H9 (cell line): Measurements from ENCODE around the gene DDX11. TPM values are rescaled to one million over a fixed set of nuclear protein-coding genes. Genes with fewer than 3 reads are reported as not detected.

ENCODE experiments used
- DNase-seq: peaks from one replicate; pipeline ENCODE4 v3.0.0-alpha.2; 2017
- H2AFZ ChIP-seq: one replicate; pipeline ENCODE4 v1.6.1; 2013; ENCODE audit warnings: mild to moderate bottlenecking, low read length, control low read depth, moderate library complexity
- H2AK5ac ChIP-seq: 2 replicates; pipeline ENCODE4 v1.6.1; 2013; ENCODE audit warnings: low read length, control low read depth, mixed read lengths; ENCODE audit not compliant: insufficient read length
- H2BK120ac ChIP-seq: one replicate; pipeline ENCODE4 v1.6.1; 2013; ENCODE audit warnings: low read depth, mild to moderate bottlenecking, low read length, control low read depth, inconsistent platforms; ENCODE audit not compliant: poor library complexity, severe bottlenecking
- H2BK12ac ChIP-seq: 2 replicates; pipeline ENCODE4 v1.6.1; 2013; ENCODE audit warnings: low read length, control low read depth, mixed read lengths, low read depth; ENCODE audit not compliant: insufficient read length
- H2BK15ac ChIP-seq: 2 replicates; pipeline ENCODE4 v1.6.1; 2013; ENCODE audit warnings: low read depth, low read length, control low read depth
- H2BK20ac ChIP-seq: one replicate; pipeline ENCODE4 v1.6.1; 2013; ENCODE audit warnings: low read depth, mild to moderate bottlenecking, low read length, control low read depth, inconsistent platforms; ENCODE audit not compliant: poor library complexity, severe bottlenecking
- H2BK5ac ChIP-seq: 2 replicates; pipeline ENCODE4 v1.6.1; 2013; ENCODE audit warnings: low read length, control low read depth, mixed read lengths; ENCODE audit not compliant: insufficient read length
- H3K14ac ChIP-seq: 2 replicates; pipeline ENCODE4 v1.6.1; 2013; ENCODE audit warnings: low read length, control low read depth; ENCODE audit not compliant: insufficient read depth
- H3K18ac ChIP-seq: 2 replicates; pipeline ENCODE4 v1.6.1; 2013; ENCODE audit warnings: low read depth, mild to moderate bottlenecking, mixed read lengths, low read length, control low read depth; ENCODE audit not compliant: insufficient read length
- H3K23ac ChIP-seq: 2 replicates; pipeline ENCODE4 v1.6.1; 2013; ENCODE audit warnings: low read length, control low read depth, mixed read lengths, low read depth; ENCODE audit not compliant: insufficient read length
- H3K23me2 ChIP-seq: 2 replicates; pipeline ENCODE4 v1.6.1; 2013; ENCODE audit warnings: low read depth, mild to moderate bottlenecking, mixed read lengths, low read length, control low read depth; ENCODE audit not compliant: insufficient read length, poor library complexity, severe bottlenecking
- H3K27ac ChIP-seq: 2 replicates; pipeline ENCODE4 v1.5.1; 2013; ENCODE audit warnings: low read length, control low read depth, mixed read lengths, low read depth; ENCODE audit not compliant: insufficient read length
- H3K27me3 ChIP-seq: 2 replicates; pipeline ENCODE4 v1.6.1; 2013; ENCODE audit warnings: low read length, control low read depth, inconsistent platforms; ENCODE audit not compliant: insufficient read depth
- H3K4ac ChIP-seq: 2 replicates; pipeline ENCODE4 v1.6.1; 2013; ENCODE audit warnings: low read depth, mild to moderate bottlenecking, control low read depth, inconsistent platforms, low read length, moderate library complexity
- H3K4me1 ChIP-seq: 2 replicates; pipeline ENCODE4 v1.6.1; 2013; ENCODE audit warnings: low read length, control low read depth, inconsistent platforms; ENCODE audit not compliant: insufficient read depth
- H3K4me2 ChIP-seq: 2 replicates; pipeline ENCODE4 v1.6.1; 2013; ENCODE audit warnings: low read length, control low read depth, mixed read lengths; ENCODE audit not compliant: insufficient read length, insufficient read depth
- H3K56ac ChIP-seq: 2 replicates; pipeline ENCODE4 v1.6.1; 2013; ENCODE audit warnings: low read depth, mild to moderate bottlenecking, mixed read lengths, low read length, control low read depth; ENCODE audit not compliant: insufficient read length
- H3K79me1 ChIP-seq: 2 replicates; pipeline ENCODE4 v1.6.1; 2013; ENCODE audit warnings: low read depth, mild to moderate bottlenecking, moderate library complexity, low read length, control low read depth, inconsistent platforms; ENCODE audit not compliant: insufficient read depth, poor library complexity, severe bottlenecking
- H3K79me2 ChIP-seq: 2 replicates; pipeline ENCODE4 v1.6.1; 2013; ENCODE audit warnings: low read length, control low read depth, inconsistent platforms; ENCODE audit not compliant: insufficient read depth
- H3K9ac ChIP-seq: 2 replicates; pipeline ENCODE4 v1.6.1; 2013; ENCODE audit warnings: low read length, control low read depth, mixed read lengths; ENCODE audit not compliant: insufficient read length; ENCODE audit errors: extremely low read depth
- H3K9me3 ChIP-seq: one replicate; pipeline ENCODE4 v1.6.1; 2013; ENCODE audit warnings: low read depth, low read length, inconsistent platforms; ENCODE audit not compliant: control insufficient read depth
- H3T11ph ChIP-seq: one replicate; pipeline ENCODE4 v1.6.1; 2013; ENCODE audit warnings: mild to moderate bottlenecking, low read length, control low read depth, inconsistent platforms
- H4K20me1 ChIP-seq: one replicate; pipeline ENCODE4 v1.6.1; 2013; ENCODE audit not compliant: control insufficient read depth, insufficient read length, insufficient read depth
- H4K5ac ChIP-seq: 2 replicates; pipeline ENCODE4 v1.6.1; 2013; ENCODE audit warnings: low read depth, mild to moderate bottlenecking, mixed read lengths, low read length, control low read depth; ENCODE audit not compliant: insufficient read length
- H4K8ac ChIP-seq: replicated peaks from 2 replicates; pipeline ENCODE4 v1.6.1; 2013; ENCODE audit warnings: low read length, control low read depth, mixed read lengths, low read depth; ENCODE audit not compliant: insufficient read length
- H4K91ac ChIP-seq: 2 replicates; pipeline ENCODE4 v1.6.1; 2013; ENCODE audit warnings: low read depth, mild to moderate bottlenecking, moderate library complexity, mixed read lengths, low read length, control low read depth; ENCODE audit not compliant: insufficient read length
- H3K27ac Mint-ChIP-seq, 3 experiments: 2 replicates in 2 of 3; 3 replicates in 1 of 3; pipeline ENCODE4 v1.8.0; 2020 to 2021; ENCODE audit warnings: mixed read lengths in 3 of 3, mild to moderate bottlenecking in 1 of 3, moderate library complexity in 1 of 3
- H3K27me3 Mint-ChIP-seq: 2 replicates; pipeline ENCODE4 v1.8.0; 2021; ENCODE audit warnings: low read depth, mild to moderate bottlenecking, moderate library complexity, mixed read lengths
- H3K36me3 Mint-ChIP-seq, 3 experiments: 2 replicates in 2 of 3; 3 replicates in 1 of 3; pipeline ENCODE4 v1.8.0; 2020 to 2021; ENCODE audit warnings: low read depth in 3 of 3, mixed read lengths in 3 of 3; ENCODE audit not compliant: insufficient read depth in 1 of 3
- H3K4me1 Mint-ChIP-seq, 2 experiments: 2 replicates each; pipeline ENCODE4 v1.8.0; 2020; ENCODE audit warnings: mixed read lengths in 2 of 2
- H3K4me3 Mint-ChIP-seq, 2 experiments: 2 replicates in 1 of 2; 3 replicates in 1 of 2; pipeline ENCODE4 v1.8.0; 2020 to 2021; ENCODE audit warnings: mild to moderate bottlenecking in 2 of 2, mixed read lengths in 2 of 2, moderate library complexity in 1 of 2
- H3K9me3 Mint-ChIP-seq, 2 experiments: 2 replicates in 1 of 2; 3 replicates in 1 of 2; pipeline ENCODE4 v1.8.0; 2020; ENCODE audit warnings: mild to moderate bottlenecking in 2 of 2, mixed read lengths in 2 of 2, moderate library complexity in 1 of 2
- WGBS: extraction: QIAGEN DNeasy Blood & Tissue Kit; methylation state at CpG from one replicate; pipeline ENCODE4 v1.1.7; 2013; ENCODE audit warnings: missing lambda C conversion rate, low lambda C conversion rate, mixed read lengths; ENCODE audit not compliant: insufficient read length; ENCODE audit errors: extremely low coverage; 5-methylcytosine and 5-hydroxymethylcytosine counted together
- total RNA-seq: library from RNA; stranded (reverse); gene quantifications from 2 replicates; pipeline ENCODE4 v1.2.1, GENCODE V29; 2021
- TF ChIP-seq, protein P1 (sequence below): fragments of 200-600 bp; sonication (generic); conservative IDR thresholded peaks from 3 replicates; pipeline ENCODE4 v1.8.0; 2021; ENCODE audit warnings: antibody characterized with exemption, mild to moderate bottlenecking

Gene DDX11
- total RNA-seq, 1 experiment from 2014 or later, result 183 TPM

DNA sequence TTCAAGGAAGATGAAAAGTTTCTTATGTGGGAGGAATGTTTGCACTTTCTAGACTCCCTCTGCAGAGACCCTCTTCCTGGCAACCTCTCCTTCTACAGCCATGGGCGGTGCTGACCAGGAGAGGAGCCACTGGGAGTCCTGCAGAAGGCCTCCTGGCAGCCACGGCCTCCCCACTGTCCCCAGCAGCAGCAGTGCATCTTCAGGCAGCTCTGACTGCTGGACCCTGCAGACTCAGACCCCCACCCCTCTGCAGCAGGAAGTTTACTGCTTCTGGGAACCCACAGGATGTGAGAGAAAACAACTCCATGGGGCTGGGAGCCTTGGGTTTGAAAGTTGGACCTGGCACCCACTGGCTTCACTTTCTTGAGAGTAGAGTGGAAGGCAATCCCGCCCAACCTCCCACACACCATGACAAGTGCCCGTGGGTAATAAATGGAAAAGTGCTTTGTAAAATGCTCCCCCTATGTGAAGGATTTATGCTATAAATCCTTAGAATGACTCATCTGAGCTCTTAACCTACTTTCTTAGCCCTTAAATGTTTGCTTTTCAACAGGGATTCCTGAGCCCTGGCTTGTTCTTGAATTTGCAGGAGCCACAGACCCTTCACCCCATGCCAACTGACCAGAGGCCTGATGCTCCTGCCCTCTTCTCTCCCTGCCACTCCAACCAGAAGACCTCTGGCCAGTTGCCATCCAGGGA is 37.5 kb upstream of the DDX11 start:
- Histone ChIP-seq H2AFZ (no peak overlapping the region), H4K5ac (no peak overlapping the region), H4K8ac (no peak overlapping the region), H3K14ac (peak overlapping the region; percentile 43; the same call in 1 of the 2 replicates), H3K23ac (no peak overlapping the region), H2BK120ac (no peak overlapping the region), H3K9me3 (no peaks in the 10 kb centered on the region), H4K20me1 (no peaks in the 10 kb centered on the region), H3K27ac (no peak overlapping the region), H3T11ph (no peak overlapping the region), H2BK12ac (no peak overlapping the region), H3K18ac (no peak overlapping the region), H3K56ac (no peak overlapping the region), H3K4ac (no peak overlapping the region), H3K9ac (no peak overlapping the region), H2AK5ac (no peak overlapping the region), H2BK5ac (no peak overlapping the region), H2BK20ac (no peak overlapping the region), H3K79me2 (no peaks in the 10 kb centered on the region), H3K27me3 (peaks cover 4% of the 10 kb centered on the region), H4K91ac (no peak overlapping the region), H3K79me1 (no peaks in the 10 kb centered on the region), H3K23me2 (no peaks in the 10 kb centered on the region), H3K4me2 (no peak overlapping the region), H3K4me1 (no peaks in the 10 kb centered on the region), H2BK15ac (no peak overlapping the region)
- H3K9me3 Mint-ChIP-seq, result no peaks in the 10 kb centered on the region
- DNase-seq, result no peak
- no peaks in the 10 kb centered on the region for H3K4me1 Mint-ChIP-seq
- TF ChIP-seq, protein P1, sequence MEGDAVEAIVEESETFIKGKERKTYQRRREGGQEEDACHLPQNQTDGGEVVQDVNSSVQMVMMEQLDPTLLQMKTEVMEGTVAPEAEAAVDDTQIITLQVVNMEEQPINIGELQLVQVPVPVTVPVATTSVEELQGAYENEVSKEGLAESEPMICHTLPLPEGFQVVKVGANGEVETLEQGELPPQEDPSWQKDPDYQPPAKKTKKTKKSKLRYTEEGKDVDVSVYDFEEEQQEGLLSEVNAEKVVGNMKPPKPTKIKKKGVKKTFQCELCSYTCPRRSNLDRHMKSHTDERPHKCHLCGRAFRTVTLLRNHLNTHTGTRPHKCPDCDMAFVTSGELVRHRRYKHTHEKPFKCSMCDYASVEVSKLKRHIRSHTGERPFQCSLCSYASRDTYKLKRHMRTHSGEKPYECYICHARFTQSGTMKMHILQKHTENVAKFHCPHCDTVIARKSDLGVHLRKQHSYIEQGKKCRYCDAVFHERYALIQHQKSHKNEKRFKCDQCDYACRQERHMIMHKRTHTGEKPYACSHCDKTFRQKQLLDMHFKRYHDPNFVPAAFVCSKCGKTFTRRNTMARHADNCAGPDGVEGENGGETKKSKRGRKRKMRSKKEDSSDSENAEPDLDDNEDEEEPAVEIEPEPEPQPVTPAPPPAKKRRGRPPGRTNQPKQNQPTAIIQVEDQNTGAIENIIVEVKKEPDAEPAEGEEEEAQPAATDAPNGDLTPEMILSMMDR, result no peak
- H3K27ac Mint-ChIP-seq, result no peak overlapping the region; a peak in 2 of 7 replicates
- no peak overlapping the region for H3K4me3 Mint-ChIP-seq
- no CpG with 5 or more reads among the region's 4 CpGs for WGBS
- H3K27me3 Mint-ChIP-seq, result peaks cover 14% of the 10 kb centered on the region
- no peaks in the 10 kb centered on the region for H3K36me3 Mint-ChIP-seq
